HCT116 (cell line): ENCODE results near the gene PHF3. TPM values are rescaled to one million over a fixed set of nuclear protein-coding genes. Genes with fewer than 3 reads are reported as not detected.

Source experiments
- ATAC-seq: fragments of 200-7000 bp; cut with Tn5 transposase; 2 replicates; pipeline ENCODE4 v1.9.1; 2020; ENCODE audit warnings: mild to moderate bottlenecking, moderate library complexity
- BruUV-seq: library from RNA; stranded (reverse); fragments of 400-500 nt; replicated peaks from 2 replicates; lab custom pipeline; 2021; lab: Mats Ljungman, UMichigan
- CTCF ChIA-PET: fragments of 300-600 bp; sonication (Branson Sonifier 250); formaldehyde crosslinking; loops from one replicate; lab custom pipeline; 2021; ENCODE audit warnings: antibody characterized with exemption; lab: Charles Lee
- POLR2A ChIA-PET: fragments of 300-600, 350-600 bp; sonication (Branson Sonifier 250); formaldehyde crosslinking; loops from one replicate; lab custom pipeline; 2021; ENCODE audit warnings: antibody characterized with exemption; lab: Charles Lee
- RAD21 ChIA-PET, 2 experiments: fragments of 300-600 bp; sonication (Branson Sonifier 250); formaldehyde crosslinking; loops; one replicate each; lab custom pipeline; 2023; ENCODE audit warnings: low total read pairs in 2 of 2; ENCODE audit not compliant: uncharacterized antibody in 2 of 2, unreplicated experiment in 2 of 2, low non-redundant PET in 1 of 2; lab: Charles Lee
- DNase-seq: peaks from one replicate; pipeline ENCODE4 v3.0.0-alpha.2; 2010; ENCODE audit warnings: low read depth, low spot score
- H2AFZ ChIP-seq: fragments of 200-600 bp; shearing (Covaris generic), sonication (generic); 2 replicates; pipeline ENCODE4 v1.6.1; 2017; ENCODE audit warnings: low read depth, mixed run types, mixed read lengths, antibody characterized with exemption, low read length; ENCODE audit not compliant: poor library complexity, severe bottlenecking
- H3K27ac ChIP-seq: 2 replicates; pipeline ENCODE4 v1.5.1; 2012; ENCODE audit warnings: low read depth, low read length
- H3K27me3 ChIP-seq: fragments of 200-600 bp; sonication (generic); 2 replicates; pipeline ENCODE4 v1.6.1; 2016; ENCODE audit warnings: mixed run types, low read length, mixed read lengths; ENCODE audit not compliant: insufficient read depth
- H3K36me3 ChIP-seq, 2 experiments: fragments of 200-500 bp in 1 of 2; fragments of 200-600 bp in 1 of 2; sonication (Bioruptor generic) in 1 of 2; sonication (generic) in 1 of 2; 2 replicates each; pipeline versions ENCODE4 v1.5.1 to v1.6.1; 2014 to 2016; ENCODE audit warnings: low read length in 2 of 2, inconsistent platforms in 1 of 2, mixed read lengths in 1 of 2, mixed run types in 1 of 2; ENCODE audit not compliant: insufficient read depth in 2 of 2, control insufficient read depth in 1 of 2
- H3K4me1 ChIP-seq, 2 experiments: fragments of 200-600 bp in 1 of 2; sonication (generic) in 1 of 2; 2 replicates each; pipeline versions ENCODE4 v1.5.1 to v1.6.1; 2012 to 2017; ENCODE audit warnings: low read length in 2 of 2, inconsistent platforms in 1 of 2, mild to moderate bottlenecking in 1 of 2, mixed read lengths in 1 of 2, mixed run types in 1 of 2, moderate library complexity in 1 of 2; ENCODE audit not compliant: insufficient read depth in 2 of 2, control insufficient read depth in 1 of 2
- H3K4me2 ChIP-seq: fragments of 200-600 bp; sonication (generic); 2 replicates; pipeline ENCODE4 v1.6.1; 2017; ENCODE audit warnings: mixed run types, low read length, mixed read lengths
- H3K4me3 ChIP-seq, 2 experiments: fragments of 200-600 bp in 1 of 2; sonication (generic) in 1 of 2; replicated peaks in 1 of 2; 2 replicates each; pipeline ENCODE4 v1.5.1; 2011 to 2016; ENCODE audit warnings: low read length in 2 of 2, control low read depth in 1 of 2, low read depth in 1 of 2, mild to moderate bottlenecking in 1 of 2, mixed read lengths in 1 of 2, mixed run types in 1 of 2
- H3K79me2 ChIP-seq: fragments of 200-600 bp; sonication (generic); 2 replicates; pipeline ENCODE4 v1.6.1; 2017; ENCODE audit warnings: mild to moderate bottlenecking, mixed run types, low read length, moderate library complexity, mixed read lengths; ENCODE audit not compliant: insufficient read depth
- H3K9ac ChIP-seq: fragments of 200-600 bp; sonication (generic); 2 replicates; pipeline ENCODE4 v1.6.1; 2016; ENCODE audit warnings: low read length, mixed read lengths
- H3K9me2 ChIP-seq: fragments of 200-600 bp; sonication (generic), shearing (Covaris generic); 2 replicates; pipeline ENCODE4 v1.6.1; 2017; ENCODE audit warnings: mixed run types, mild to moderate bottlenecking, moderate library complexity; ENCODE audit not compliant: insufficient read depth
- H3K9me3 ChIP-seq, 2 experiments: fragments of 200-500 bp in 1 of 2; fragments of 200-600 bp in 1 of 2; sonication (Bioruptor generic) in 1 of 2; sonication (generic) in 1 of 2; 2 replicates each; pipeline ENCODE4 v1.6.1; 2014 to 2017; ENCODE audit warnings: low read length in 2 of 2, mixed read lengths in 2 of 2, inconsistent platforms in 1 of 2, low read depth in 1 of 2, mild to moderate bottlenecking in 1 of 2, mixed run types in 1 of 2, moderate library complexity in 1 of 2; ENCODE audit not compliant: control insufficient read depth in 1 of 2, insufficient read depth in 1 of 2
- H4K20me1 ChIP-seq: fragments of 200-600 bp; sonication (generic), shearing (Covaris generic); 2 replicates; pipeline ENCODE4 v1.6.1; 2017; ENCODE audit warnings: mixed run types, mild to moderate bottlenecking, moderate library complexity; ENCODE audit not compliant: insufficient read depth
- CTCF ChIP-seq, 3 experiments: fragments of 200-600 bp in 1 of 3; sonication (generic) in 1 of 3; IDR thresholded peaks in 2 of 3; conservative IDR thresholded peaks in 1 of 3; 2 replicates each; pipeline ENCODE4 v1.5.1; 2012 to 2017; ENCODE audit warnings: low read depth in 2 of 3, low read length in 2 of 3, antibody characterized with exemption in 1 of 3, borderline replicate concordance in 1 of 3, control low read depth in 1 of 3, mild to moderate bottlenecking in 1 of 3, mixed read lengths in 1 of 3, mixed run types in 1 of 3, moderate library complexity in 1 of 3; ENCODE audit not compliant: insufficient read depth in 1 of 3
- EGR1 ChIP-seq: IDR thresholded peaks from 2 replicates; pipeline ENCODE4 v1.6.1; 2012; ENCODE audit warnings: low read depth
- EZH2 ChIP-seq: fragments of 200-600 bp; sonication (generic); IDR thresholded peaks from 2 replicates; pipeline ENCODE4 v1.6.1; 2017; ENCODE audit warnings: antibody characterized with exemption, mixed run types
- JUND ChIP-seq: IDR thresholded peaks from 2 replicates; pipeline ENCODE4 v1.6.1; 2012
- POLR2AphosphoS5 ChIP-seq: IDR thresholded peaks from 2 replicates; pipeline ENCODE4 v1.6.1; 2011; ENCODE audit warnings: mild to moderate bottlenecking, low read depth, low read length, moderate library complexity
- REST ChIP-seq: IDR thresholded peaks from 2 replicates; pipeline ENCODE4 v1.6.1; 2012; ENCODE audit warnings: low read depth
- SIN3A ChIP-seq: IDR thresholded peaks from 2 replicates; pipeline ENCODE4 v1.6.1; 2012; ENCODE audit warnings: low read depth
- SRF ChIP-seq: IDR thresholded peaks from 2 replicates; pipeline ENCODE4 v1.6.1; 2012; ENCODE audit warnings: low read depth
- TCF7L2 ChIP-seq: IDR thresholded peaks from 2 replicates; pipeline ENCODE4 v1.7.0; 2011; ENCODE audit warnings: borderline replicate concordance, inconsistent platforms; ENCODE audit not compliant: insufficient read depth, insufficient read length; ENCODE audit errors: extremely low read depth
- YY1 ChIP-seq: IDR thresholded peaks from 2 replicates; pipeline ENCODE4 v1.6.1; 2011; ENCODE audit warnings: low read length, low read depth, moderate library complexity, mild to moderate bottlenecking; ENCODE audit not compliant: insufficient replicate concordance; ENCODE audit errors: extremely low read depth
- ZBTB33 ChIP-seq: IDR thresholded peaks from 2 replicates; pipeline ENCODE4 v1.6.1; 2011; ENCODE audit warnings: mild to moderate bottlenecking, low read length, moderate library complexity; ENCODE audit not compliant: insufficient replicate concordance; ENCODE audit errors: extremely low read depth
- ZFX ChIP-seq: fragments of 450-650 bp; IDR thresholded peaks from 2 replicates; pipeline ENCODE4 v1.6.1; 2017
- intact Hi-C: fragments of 100-400 bp; cut with micrococcal nuclease; formaldehyde crosslinking; loops from 2 replicates; pipeline ENCODE4 v1.10.0; 2022
- total RNA-seq: library from RNA; stranded (reverse); gene quantifications from one replicate; pipeline ENCODE4 v1.2.1, GENCODE V29; 2021; ENCODE audit not compliant: unreplicated experiment
- TF ChIP-seq, protein P1 (sequence below): IDR thresholded peaks from 2 replicates; pipeline ENCODE4 v1.6.1; 2012

Gene PHF3
- total RNA-seq, 1 experiment from 2014 or later, result 51.1 TPM

GRCh38 chr6:63649269-63649668 lies 13.7 kb downstream of the PHF3 start:
- BruUV-seq, result no TSS peak

More at GRCh38 chr6:63649269-63649668, 13.7 kb downstream of the PHF3 start:
- TF ChIP-seq EZH2, result no peak
- TF ChIP-seq SIN3A, result no peak
- no peak for TF ChIP-seq JUND
- TF ChIP-seq POLR2AphosphoS5, result no peak
- no peak for TF ChIP-seq EGR1
- TF ChIP-seq CTCF (IDR thresholded peaks at IDR 0.05 in 2 of 3, conservative IDR thresholded peaks at IDR 0.05 in 1 of 3; ENCODE audit: borderline replicate concordance in 1 of 3, insufficient read depth in 1 of 3, low read depth in 2 of 3, low read length in 2 of 3), result no peak
- TF ChIP-seq YY1, result no peak
- TF ChIP-seq SRF, result no peak
- TF ChIP-seq REST, result no peak
- no peak for TF ChIP-seq ZBTB33
- no peak for TF ChIP-seq ZFX
- no peak for TF ChIP-seq TCF7L2
- TF ChIP-seq, protein P1, sequence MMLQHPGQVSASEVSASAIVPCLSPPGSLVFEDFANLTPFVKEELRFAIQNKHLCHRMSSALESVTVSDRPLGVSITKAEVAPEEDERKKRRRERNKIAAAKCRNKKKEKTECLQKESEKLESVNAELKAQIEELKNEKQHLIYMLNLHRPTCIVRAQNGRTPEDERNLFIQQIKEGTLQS, result no peak
- no peaks in the 10 kb centered on the region for H3K9me3 ChIP-seq
- H3K27ac ChIP-seq, result no peak overlapping the region
- CTCF ChIA-PET, result no interaction called here
- no peak overlapping the region for H3K9ac ChIP-seq
- RAD21 ChIA-PET, result no interaction called here
- ATAC-seq (no peak), DNase-seq (no peak)
- intact Hi-C loops, result no loop called here
- no peaks in the 10 kb centered on the region for H3K27me3 ChIP-seq
- H3K36me3 ChIP-seq, result peaks cover 0 to 3% of the 10 kb centered on the region in 2 experiments; a peak in 1 of 4 replicates
- no peak overlapping the region for H3K4me2 ChIP-seq
- peaks cover 10% of the 10 kb centered on the region for H4K20me1 ChIP-seq
- H3K9me2 ChIP-seq, result no peaks in the 10 kb centered on the region
- POLR2A ChIA-PET, result no interaction called here
- H2AFZ ChIP-seq, result no peak overlapping the region
- peaks cover 100% of the 10 kb centered on the region for H3K79me2 ChIP-seq
- no peaks in the 10 kb centered on the region for H3K4me1 ChIP-seq
- no peak overlapping the region for H3K4me3 ChIP-seq
